Renal cortex interstitium (tissue), 11 donors: Measurements from ENCODE around the gene TULP4. TPM values are rescaled to one million over a fixed set of nuclear protein-coding genes. Genes with fewer than 3 reads are reported as not detected.
"Not testable (repeated sequence)": the region's sequence is repeated elsewhere in the genome, so short reads cannot be mapped to it uniquely, and the experiment has no call there.

Experiments used
- DNase-seq, 11 donors: peaks; one replicate each; pipeline ENCODE4 v3.0.0-alpha.2; 2013; ENCODE audit warnings: low read depth in 9 of 11, low spot score in 4 of 11; ENCODE audit errors: extremely low read depth in 1 of 11
- polyA plus RNA-seq, 3 donors: library from polyadenylated mRNA; unstranded; fragments of 120-200 nt; gene quantifications; one replicate each; pipeline ENCODE4 v1.2.1, GENCODE V29; 2013; ENCODE audit not compliant: insufficient read length in 3 of 3

TULP4 gene
- polyA plus RNA-seq, 3 donors = 21.1 to 21.8 (median 21.8) TPM

- DNase-seq = peak in 5 of 11 donors; percentile 22 to 48 (median 36)
Observed at GRCh38 chr6:158472447-158472846, 160.2 kb downstream of the TULP4 start.

GRCh38 chr6:158474961-158475343 lies 162.7 kb downstream of the TULP4 start:
- DNase-seq = no peak

- DNase-seq = peak in 7 of 11 donors; percentile 22 to 60 (median 37)
Observed at GRCh38 chr6:158475344-158476302, 163.4 kb downstream of the TULP4 start.

DNA sequence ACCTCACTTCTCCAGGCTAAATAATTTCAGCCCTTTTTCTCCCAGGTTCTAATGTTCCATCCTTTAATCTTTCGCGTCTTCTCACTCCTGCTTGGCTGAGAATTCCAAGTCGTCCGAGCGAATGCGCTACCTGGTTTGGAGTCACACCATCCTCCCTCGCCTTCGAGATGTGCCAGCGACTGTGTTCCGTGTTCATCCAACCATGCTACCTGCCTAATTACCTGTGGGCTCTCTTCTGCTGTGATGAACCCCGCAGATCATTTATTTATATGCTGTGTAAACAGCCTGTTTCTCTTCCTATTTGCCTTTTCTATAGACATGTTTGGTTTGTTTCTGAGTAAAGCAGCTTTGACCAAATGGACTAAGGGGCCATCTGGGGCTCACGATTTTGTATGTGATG lies 164.1 kb downstream of the TULP4 start:
- DNase-seq = no peak

- DNase-seq = not testable (repeated sequence)
Observed at GRCh38 chr6:158477722-158478121, 165.5 kb downstream of the TULP4 start.

GRCh38 chr6:158480989-158481388 lies 168.7 kb downstream of the TULP4 start:
- DNase-seq = no peak

DNA sequence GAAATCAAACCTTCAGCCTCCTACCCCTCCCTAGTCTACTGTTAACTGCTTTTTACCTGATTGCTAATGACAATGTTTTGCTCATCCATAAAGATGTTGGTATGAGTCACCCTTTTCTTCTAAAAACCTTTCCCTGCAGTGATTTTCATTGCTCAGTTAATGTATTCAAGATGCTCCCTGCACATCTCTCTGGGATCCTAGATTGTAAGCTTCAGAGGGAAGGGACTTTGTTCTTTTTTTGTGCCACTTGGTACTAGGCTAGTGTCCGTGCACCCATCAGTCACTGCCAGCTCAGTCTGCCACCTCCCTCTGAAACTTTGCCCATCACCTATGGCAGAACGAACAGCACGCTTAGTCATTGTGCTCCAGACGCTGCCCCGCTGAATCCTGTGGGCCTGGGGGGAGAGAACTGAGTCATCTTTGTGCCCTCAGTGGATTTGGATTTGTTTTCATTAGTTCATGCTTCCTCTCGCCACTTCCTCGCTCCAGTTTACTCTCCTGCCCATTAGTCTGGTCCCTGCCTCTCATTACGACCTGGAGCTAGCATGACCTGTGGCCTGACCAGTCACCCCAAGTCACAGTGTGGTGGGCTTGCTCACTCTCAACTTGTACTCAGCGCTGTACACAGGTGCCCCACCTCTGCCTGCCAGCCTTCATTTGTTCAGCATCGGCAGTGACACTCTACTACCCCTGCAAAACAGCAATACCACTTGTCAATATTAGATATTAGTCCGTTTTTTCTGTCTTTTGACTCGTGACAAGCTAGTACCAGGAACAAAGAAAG lies 169.6 kb downstream of the TULP4 start:
- no peak for DNase-seq

DNA sequence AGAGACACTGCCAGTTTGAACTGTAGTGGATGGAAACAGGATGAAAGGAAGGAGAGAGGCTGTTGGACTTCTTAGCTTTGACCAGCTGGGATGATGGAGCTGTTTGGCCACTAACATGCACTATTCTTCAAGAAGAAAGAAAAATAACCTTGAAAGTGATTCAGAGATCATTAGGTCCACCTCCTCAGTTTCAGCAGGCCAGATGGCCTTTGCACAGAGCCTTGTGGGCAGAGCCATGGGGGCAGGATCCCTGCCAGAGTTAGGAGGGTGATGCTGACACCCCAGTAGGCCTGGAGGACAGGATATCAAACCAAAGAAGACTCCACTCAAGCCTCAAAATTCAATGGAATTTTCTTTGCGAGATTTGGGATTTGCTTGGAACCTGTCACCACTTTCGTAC lies 173.2 kb downstream of the TULP4 start:
- DNase-seq = no peak

DNA sequence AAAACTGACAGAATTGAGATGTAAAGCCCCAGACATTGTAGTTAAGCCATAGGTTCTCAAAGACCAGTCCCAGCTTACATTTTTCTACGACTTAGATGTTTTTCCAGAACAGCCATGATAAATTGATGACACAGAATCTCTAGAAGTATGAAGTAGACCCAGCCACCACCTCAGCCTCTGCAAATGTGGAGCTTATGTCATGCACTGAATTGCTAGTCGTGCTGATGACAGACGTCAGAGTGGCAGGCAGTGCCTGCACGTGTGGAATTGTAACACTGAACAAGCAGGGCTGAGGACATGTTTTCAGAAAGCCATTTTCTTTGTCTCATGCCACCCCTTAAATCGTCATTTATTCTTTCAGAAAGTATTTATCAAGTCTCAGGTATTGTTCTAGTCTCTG lies 175.2 kb downstream of the TULP4 start:
- DNase-seq = no peak

- DNase-seq = no peak
Observed at GRCh38 chr6:158488065-158488464, 175.8 kb downstream of the TULP4 start.

DNA sequence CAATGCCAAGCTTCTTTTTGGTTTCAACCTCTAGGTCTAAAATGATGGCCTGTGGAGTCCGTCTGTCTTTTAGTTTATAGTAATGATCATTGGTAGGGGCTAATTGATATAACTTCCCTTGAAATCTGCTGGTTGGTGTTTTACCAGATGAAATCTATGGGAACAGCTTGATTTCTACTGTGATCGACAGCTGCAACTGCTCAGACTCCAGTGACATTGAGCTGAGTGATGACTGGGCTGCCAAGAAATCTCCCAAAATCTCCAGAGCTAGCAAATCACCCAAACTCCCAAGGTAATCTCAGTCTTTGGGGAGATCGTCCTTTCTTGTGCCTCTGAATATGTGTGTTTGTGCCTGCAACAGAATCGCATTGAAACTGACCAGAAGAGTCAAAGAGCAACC lies 177.2 kb downstream of the TULP4 start:
- no peak for DNase-seq

- DNase-seq = no peak
Observed at GRCh38 chr6:158492881-158493280, 180.6 kb downstream of the TULP4 start.

DNA sequence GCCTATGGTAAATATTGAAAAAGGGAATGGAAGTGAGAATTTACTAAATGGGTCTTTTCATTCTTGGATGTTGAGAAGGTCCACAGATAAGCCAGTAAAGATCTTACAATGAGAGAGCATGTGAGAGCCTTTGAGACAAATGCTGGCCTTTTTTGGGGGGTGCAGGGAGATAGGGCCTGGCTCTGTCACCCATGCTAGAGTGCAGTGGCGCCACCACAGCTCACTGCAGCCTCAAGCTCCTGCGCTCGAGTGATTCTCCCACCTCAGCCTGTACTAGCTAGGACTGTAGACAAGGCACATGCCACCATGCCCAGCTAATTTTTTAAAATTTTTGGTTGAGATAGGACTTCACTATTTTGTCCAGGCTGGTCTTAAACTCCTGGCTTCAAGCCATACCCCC lies 184.4 kb downstream of the TULP4 start:
- no peak for DNase-seq

DNA sequence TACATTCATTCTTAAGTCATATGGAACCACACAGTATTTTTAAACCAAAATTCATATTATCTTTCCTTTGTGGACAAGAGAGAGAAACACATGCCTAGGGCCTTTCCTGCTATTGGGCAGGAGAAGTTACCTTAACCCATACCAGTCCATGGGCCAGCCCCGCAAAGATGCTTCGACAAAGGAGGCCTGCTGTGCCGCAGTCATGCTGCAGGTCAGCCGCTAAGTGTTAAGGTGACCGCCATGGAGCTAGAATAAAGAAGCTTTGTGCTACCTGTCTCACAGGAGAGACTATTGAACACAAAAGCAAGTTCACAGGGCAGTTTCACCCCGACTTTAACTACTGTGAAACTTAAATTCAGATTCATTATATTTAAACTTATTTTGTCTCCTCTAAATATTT lies 185.4 kb downstream of the TULP4 start:
- no peak for DNase-seq

GRCh38 chr6:158498362-158498761 lies 186.1 kb downstream of the TULP4 start:
- DNase-seq = no peak

- no peak for DNase-seq
Observed at GRCh38 chr6:158499601-158500000, 187.3 kb downstream of the TULP4 start.

DNA sequence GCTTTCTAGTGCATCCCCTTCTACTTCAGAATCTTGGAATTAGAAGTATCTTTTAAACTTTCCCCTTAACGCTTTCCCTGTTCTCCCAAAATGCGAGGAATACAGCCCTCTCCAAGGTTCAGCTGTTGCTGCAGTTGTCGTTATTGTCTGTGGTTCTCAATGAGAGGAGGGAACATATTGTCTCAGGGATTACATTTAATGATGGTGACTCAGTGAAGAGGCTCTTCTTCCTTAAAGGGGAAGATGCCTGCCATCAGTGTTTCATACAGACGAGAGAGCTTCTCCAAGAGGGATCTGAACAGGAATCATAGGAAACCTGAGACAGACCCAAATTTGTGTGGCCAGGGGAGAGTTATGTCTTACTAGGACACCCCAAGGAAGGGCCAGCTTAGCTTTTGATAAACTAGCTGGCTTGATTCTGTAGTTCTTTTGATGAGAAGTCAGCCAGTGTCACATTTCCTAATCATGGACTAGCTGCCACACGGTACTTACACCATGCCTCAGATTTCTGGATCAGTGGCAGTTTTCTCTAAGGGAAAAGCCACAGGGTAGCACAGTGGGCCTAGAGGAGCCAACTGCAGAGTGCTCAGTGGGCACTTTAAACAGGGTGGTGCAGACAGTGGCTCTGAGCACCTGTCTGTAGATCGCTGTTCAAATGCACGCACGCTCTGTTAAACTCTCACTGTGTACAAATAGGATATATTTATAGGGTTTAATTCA lies 187.9 kb downstream of the TULP4 start:
- no peak for DNase-seq

DNA sequence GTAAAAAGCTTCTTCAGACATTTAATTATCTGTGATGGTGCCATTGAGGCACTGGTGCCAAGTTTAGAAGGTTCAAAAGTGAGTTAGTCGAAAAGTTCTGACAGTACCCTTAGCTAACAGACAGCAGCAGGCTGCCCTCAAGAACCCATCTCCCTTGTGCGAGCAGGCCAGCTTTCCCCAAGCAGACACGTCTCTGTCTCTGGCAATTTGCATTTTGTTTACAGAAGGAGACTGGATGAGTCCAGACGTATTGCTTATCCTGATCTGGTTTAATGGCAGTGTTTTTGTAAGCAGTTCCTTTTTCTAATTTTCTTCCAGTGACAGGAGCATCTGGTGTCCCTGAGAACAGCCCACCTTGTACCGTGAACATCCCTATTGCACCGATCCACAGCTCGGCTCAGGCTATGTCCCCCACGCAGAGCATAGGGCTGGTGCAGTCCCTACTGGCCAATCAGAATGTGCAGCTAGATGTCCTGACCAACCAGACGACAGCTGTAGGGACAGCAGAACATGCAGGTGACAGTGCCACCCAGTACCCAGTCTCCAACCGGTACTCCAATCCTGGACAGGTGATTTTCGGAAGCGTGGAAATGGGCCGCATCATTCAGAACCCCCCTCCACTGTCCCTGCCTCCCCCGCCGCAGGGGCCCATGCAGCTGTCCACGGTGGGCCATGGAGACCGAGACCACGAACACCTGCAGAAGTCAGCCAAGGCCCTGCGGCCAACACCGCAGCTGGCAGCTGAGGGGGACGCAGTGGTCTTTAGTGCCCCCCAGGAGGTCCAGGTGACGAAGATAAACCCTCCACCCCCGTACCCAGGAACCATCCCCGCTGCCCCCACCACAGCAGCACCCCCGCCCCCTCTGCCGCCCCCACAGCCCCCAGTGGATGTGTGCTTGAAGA lies 189.3 kb downstream of the TULP4 start:
- no peak for DNase-seq
